GM12878 (cell line): ENCODE measurements around the gene MGMT.

Experiments
- ATF2 ChIP-seq: IDR thresholded peaks from 2 replicates; pipeline ENCODE4 v1.6.1; 2012; ENCODE audit warnings: low read length, inconsistent platforms
- EP300 ChIP-seq, 2 experiments: fragments of 150-350 bp in 1 of 2; IDR thresholded peaks; 2 replicates each; pipeline ENCODE4 v1.6.1; 2011 to 2012; ENCODE audit warnings: low read depth in 2 of 2, low read length in 2 of 2, borderline replicate concordance in 1 of 2, improper control_type of control experiment in 1 of 2, inconsistent platforms in 1 of 2; ENCODE audit not compliant: control insufficient read depth in 1 of 2
- HCFC1 ChIP-seq: fragments of 150-350 bp; IDR thresholded peaks from 2 replicates; pipeline ENCODE4 v1.6.1; 2014; ENCODE audit warnings: low read length
- PBX3 ChIP-seq: IDR thresholded peaks from 2 replicates; pipeline ENCODE4 v1.6.1; 2011; ENCODE audit warnings: mild to moderate bottlenecking, low read depth, low read length, moderate library complexity; ENCODE audit not compliant: insufficient replicate concordance
- RCOR1 ChIP-seq: conservative IDR thresholded peaks from 2 replicates; pipeline ENCODE4 v1.6.1; 2012; ENCODE audit warnings: low read depth, low read length, improper control_type of control experiment
- TF ChIP-seq, protein P1 (sequence below): IDR thresholded peaks from 2 replicates; pipeline ENCODE4 v1.6.1; 2011; ENCODE audit warnings: low read depth, low read length, improper control_type of control experiment, borderline replicate concordance

GRCh38 chr10:129621062-129621461, 154.0 kb downstream of the MGMT start:
- TF ChIP-seq EP300 (IDR thresholded peaks at IDR 0.05; ENCODE audit: borderline replicate concordance in 1 of 2, control insufficient read depth in 1 of 2, low read depth in 2 of 2, low read length in 2 of 2), result no peak
- TF ChIP-seq, protein P1, sequence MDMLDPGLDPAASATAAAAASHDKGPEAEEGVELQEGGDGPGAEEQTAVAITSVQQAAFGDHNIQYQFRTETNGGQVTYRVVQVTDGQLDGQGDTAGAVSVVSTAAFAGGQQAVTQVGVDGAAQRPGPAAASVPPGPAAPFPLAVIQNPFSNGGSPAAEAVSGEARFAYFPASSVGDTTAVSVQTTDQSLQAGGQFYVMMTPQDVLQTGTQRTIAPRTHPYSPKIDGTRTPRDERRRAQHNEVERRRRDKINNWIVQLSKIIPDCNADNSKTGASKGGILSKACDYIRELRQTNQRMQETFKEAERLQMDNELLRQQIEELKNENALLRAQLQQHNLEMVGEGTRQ, result no peak
- no peak for TF ChIP-seq HCFC1
- no peak for TF ChIP-seq PBX3
- TF ChIP-seq ATF2, result no peak
- TF ChIP-seq RCOR1, result no peak
